AG08395 (cell line): ENCODE results near the gene RTP2.
A peak's percentile ranks its signal among the peaks of the same experiment; 100 is the strongest.

Experiments
- DNase-seq: peaks from one replicate; pipeline ENCODE4 v3.0.0; 2012; ENCODE audit warnings: mixed read lengths, low spot score

The RTP2 gene

GRCh38 chr3:187738331-187739093, 36.2 kb upstream of the RTP2 start:
- DNase-seq, result peak; percentile 86

- no peak for DNase-seq
Observed at GRCh38 chr3:187738071-187738330, 35.6 kb upstream of the RTP2 start.

DNA sequence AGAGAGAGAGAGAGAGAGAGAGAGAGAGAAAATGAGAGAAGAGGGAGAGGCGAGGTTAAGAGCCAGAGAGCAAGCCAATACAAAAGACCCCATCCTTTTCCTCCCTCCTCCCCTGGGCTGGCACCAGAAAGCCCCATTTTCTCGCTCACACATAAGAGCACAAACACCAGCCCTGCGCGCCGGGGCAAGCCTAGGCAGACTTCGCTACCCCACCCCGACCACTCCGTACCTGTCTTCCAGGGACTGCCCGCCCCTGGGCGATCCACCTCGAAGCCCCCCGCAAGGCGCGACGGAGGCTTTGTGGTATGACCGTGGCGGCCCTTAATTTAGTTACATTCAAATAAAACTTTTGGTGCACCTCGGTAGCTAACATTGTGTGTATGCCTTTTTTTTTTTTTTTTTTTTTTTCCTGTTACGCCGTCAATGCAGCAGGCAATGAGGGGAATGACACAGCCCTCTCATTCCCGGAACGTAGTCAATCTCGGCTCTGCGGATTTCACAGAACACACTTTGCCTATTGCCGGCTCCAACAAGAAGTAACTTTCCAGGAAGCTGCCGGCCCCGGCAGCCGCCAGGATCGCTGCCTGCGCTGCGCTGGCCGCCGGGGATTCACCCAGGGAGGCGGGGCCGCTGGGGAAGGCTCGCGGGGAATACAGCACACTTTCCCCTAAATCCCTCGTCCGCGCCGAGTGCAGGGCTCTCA, 35.2 kb upstream of the RTP2 start:
- DNase-seq, result peak; percentile 53

DNA sequence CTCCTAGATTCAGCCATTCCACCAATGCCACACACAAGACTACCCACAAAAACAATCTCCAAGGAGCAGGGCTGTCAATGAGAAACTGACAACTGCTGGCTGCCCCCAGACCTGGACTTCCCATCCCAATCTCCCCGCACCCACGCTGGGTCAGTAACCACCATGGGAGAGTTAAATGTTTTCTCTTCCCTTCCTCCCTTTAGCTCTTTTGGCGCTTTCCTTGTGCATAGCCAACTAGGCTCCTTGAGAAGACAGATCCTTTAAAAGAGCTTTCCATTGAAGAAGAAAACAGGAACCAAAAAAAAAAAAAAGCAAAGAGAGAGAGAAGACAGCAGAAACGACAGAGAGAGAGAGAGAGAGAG, 34.6 kb upstream of the RTP2 start:
- no peak for DNase-seq

GRCh38 chr3:187736418-187736871, 34.1 kb upstream of the RTP2 start:
- DNase-seq, result peak; percentile 66

- DNase-seq, result no peak
Observed at GRCh38 chr3:187735837-187736236, 33.5 kb upstream of the RTP2 start.

DNA sequence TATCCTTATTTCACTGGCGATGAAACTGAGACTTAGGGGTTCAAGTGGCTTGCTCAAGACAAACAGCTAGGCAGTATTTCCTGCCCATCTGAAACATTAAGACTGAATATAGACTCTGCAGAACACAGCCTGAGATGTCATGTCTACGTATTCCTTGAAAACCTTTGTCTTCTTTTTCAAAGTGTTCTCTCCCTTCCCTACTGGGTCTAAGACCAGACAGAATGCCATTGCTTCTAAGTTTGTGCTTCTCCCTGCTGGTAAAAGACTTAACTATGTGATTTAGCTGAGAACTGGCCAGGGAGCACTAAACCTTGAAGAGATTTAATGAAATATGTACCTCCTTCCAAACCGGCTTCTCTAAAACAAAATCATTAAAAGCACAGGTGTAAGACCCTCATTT, 33.0 kb upstream of the RTP2 start:
- DNase-seq, result no peak

DNA sequence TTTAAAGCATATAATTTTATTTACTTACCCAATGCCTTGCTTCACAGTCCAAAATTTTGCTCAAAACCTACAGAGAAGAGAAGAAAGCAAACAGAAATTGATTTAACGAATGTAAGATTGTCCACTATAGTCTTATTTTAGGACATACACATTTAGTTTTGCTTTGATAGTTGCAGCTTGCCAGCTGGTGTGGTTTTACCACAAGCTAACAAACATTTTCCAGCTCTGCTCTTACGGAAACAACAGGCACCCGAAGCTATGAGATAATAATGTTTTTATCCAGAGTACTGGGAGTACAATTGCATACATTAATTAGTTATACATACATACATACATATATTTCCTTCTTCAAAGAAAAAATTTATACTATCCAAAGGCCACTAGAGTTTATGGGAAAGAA, 32.5 kb upstream of the RTP2 start:
- DNase-seq, result no peak

- no peak for DNase-seq
Observed at GRCh38 chr3:187733371-187733770, 31.0 kb upstream of the RTP2 start.

GRCh38 chr3:187729598-187729997, 27.2 kb upstream of the RTP2 start:
- no peak for DNase-seq

- no peak for DNase-seq
Observed at GRCh38 chr3:187728940-187729583, 26.7 kb upstream of the RTP2 start.

- no peak for DNase-seq
Observed at GRCh38 chr3:187728248-187728647, 25.9 kb upstream of the RTP2 start.

DNA sequence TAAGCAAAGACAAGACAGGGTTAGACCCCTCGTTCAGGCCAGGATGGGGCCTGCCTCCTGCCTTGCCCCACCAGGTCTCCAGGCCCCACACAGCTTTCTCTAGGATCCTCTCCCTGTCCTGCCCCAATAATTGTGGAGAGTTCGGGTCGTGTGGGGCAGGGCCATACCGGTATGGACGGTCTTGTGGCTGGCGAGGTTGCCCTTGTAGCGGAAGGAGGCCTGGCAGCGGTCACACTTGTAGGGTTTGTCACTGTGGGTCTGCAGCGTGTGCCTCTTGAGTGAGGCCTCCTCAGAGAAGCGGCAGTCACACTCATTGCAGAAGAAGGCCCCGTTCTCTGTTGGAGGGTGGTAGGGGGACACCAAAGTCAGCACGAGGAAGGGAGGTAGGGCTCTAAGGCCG, 24.2 kb upstream of the RTP2 start:
- DNase-seq, result no peak

- DNase-seq, result peak; percentile 54
Observed at GRCh38 chr3:187725653-187726370, 23.5 kb upstream of the RTP2 start.

DNA sequence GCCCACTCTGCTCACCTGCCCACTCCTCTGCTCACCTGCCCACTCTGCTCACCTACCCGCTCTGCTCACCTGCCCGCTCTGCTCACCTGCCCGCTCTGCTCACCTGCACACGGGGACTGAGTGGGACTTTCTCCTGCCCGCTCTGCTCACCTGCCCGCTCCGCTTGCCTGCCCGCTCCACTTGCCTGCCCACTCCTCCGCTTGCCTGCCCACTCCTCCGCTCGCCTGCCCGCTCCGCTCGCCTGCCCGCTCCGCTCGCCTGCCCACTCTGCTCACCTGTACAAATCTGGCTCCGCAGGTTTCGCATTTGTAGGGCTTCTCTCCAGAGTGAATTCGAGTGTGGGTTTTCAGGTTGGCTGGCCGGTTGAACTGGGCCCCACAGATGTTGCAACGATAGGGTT, 22.9 kb upstream of the RTP2 start:
- DNase-seq, result no peak

DNA sequence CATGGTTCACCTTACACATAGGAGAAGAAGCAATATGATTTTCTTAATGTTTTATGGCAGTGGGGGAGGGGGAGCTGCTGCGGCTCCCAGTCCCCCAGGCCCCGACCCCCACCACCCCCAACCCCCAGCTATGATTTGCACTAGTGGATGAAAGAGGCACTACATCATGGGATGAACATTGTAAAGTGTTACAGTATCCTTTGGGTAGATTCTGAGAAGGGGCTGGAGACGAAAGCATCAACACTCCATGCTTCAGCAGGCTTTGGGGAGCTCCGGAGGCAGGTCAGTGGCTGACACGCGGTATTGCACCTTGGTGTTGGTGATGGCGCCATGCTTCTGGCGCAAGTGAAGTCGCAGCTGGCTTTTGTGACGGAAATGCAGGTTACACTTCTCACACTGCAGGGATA, 19.9 kb upstream of the RTP2 start:
- no peak for DNase-seq

- DNase-seq, result no peak
Observed at GRCh38 chr3:187721055-187721454, 18.7 kb upstream of the RTP2 start.

GRCh38 chr3:187720337-187720670, 17.9 kb upstream of the RTP2 start:
- DNase-seq, result no peak

DNA sequence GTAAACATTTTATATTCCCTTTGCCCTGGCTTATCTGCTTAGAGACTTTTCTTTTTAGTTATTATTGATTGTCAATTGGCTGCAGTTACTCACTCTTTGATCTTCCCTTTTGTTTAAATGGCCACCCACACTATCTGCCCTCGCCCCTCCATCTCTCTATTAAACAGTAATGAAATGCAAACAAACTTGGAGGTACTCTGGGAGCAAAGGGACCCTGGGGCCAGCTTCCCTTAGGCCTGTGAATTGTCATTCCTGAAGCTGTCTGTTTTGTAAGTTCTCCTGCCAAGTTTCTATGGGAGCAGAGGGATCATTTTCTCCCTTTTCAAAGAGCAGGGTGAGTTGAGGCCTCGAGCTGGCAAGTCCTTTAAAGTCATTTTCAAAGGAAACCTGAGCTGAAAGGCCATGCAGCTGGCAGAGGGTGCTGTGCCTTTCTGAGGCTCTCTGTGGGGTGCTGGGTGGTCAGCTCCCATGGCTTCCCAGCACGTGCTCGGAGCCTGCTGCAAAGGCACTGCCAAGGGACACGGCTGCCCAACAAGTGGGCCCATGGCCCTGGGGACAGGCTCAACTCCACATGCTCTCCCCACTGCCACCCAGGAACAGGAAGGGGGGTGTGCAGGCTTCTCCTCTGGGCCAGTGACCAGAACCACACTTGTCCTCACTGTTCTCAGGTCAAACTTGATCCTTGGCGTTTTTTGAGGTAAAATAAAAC, 17.4 kb upstream of the RTP2 start:
- no peak for DNase-seq

- no peak for DNase-seq
Observed at GRCh38 chr3:187718802-187719201, 16.4 kb upstream of the RTP2 start.

DNA sequence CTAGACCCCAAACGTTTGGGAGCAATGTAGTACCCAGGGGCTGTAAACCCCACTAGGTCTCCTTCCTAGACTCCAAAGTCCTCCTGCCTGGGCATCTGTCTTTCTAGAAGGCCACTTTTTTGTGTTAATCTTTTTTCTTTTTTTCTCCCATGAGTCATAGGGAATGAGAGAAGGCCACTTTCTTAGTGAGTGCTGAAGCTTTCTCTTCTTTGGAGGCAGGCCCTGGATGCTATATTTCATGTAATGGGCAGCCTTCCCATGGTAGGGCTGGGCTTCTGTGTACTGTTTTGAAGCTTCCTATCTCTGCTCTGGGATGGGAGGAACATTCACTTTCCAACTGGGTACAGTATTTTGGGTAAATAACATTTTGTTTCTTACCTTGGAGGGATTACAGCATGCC, 15.2 kb upstream of the RTP2 start:
- peak; percentile 63 for DNase-seq

- peak; percentile 84 for DNase-seq
Observed at GRCh38 chr3:187714404-187714979, 12.1 kb upstream of the RTP2 start.
